ENCODE results near the gene LAT.

The LAT gene

GRCh38 chr16:28982418-28982817, 2.4 kb upstream of the LAT start:
- Histone ChIP-seq H3K27ac (replicated peaks) (no peak overlapping the region), H3K27me3 (ENCODE audit: insufficient read depth, poor library complexity, severe bottlenecking) (no peaks in the 10 kb centered on the region), H3K4me3 (replicated peaks; ENCODE audit: insufficient read depth, low read length) (no peak overlapping the region)
- TF ChIP-seq CTCF (IDR thresholded peaks at IDR 0.05; ENCODE audit: insufficient read depth, low read length) (no peak), POLR2AphosphoS5 (IDR thresholded peaks at IDR 0.05; ENCODE audit: low read depth) (no peak), SPI1 (IDR thresholded peaks at IDR 0.05; ENCODE audit: borderline replicate concordance, low read depth) (no peak), GABPA (IDR thresholded peaks at IDR 0.05; ENCODE audit: low read depth) (no peak), REST (IDR thresholded peaks at IDR 0.05; ENCODE audit: insufficient replicate concordance, low read depth) (no peak)
- no peak for DNase-seq (ENCODE audit: low read depth in 1 of 2, low spot score in 1 of 2)

GRCh38 chr16:28982949-28983348, 1.9 kb upstream of the LAT start:
- H3K27me3 ChIP-seq (ENCODE audit: insufficient read depth, poor library complexity, severe bottlenecking), result no peaks in the 10 kb centered on the region
- TF ChIP-seq POLR2AphosphoS5 (IDR thresholded peaks at IDR 0.05; ENCODE audit: low read depth), result no peak
- no peak for DNase-seq (ENCODE audit: low read depth in 1 of 2, low spot score in 1 of 2)

GRCh38 chr16:28983644-28984043, 1.2 kb upstream of the LAT start:
- H3K4me3 ChIP-seq (replicated peaks; ENCODE audit: insufficient read depth, low read length), result no peak overlapping the region
- no peak overlapping the region for H3K27ac ChIP-seq (replicated peaks)
- H3K27me3 ChIP-seq (ENCODE audit: insufficient read depth, poor library complexity, severe bottlenecking), result no peaks in the 10 kb centered on the region
- TF ChIP-seq GABPA (IDR thresholded peaks at IDR 0.05; ENCODE audit: low read depth) (no peak), CTCF (IDR thresholded peaks at IDR 0.05; ENCODE audit: insufficient read depth, low read length) (no peak), POLR2AphosphoS5 (IDR thresholded peaks at IDR 0.05; ENCODE audit: low read depth) (no peak), REST (IDR thresholded peaks at IDR 0.05; ENCODE audit: insufficient replicate concordance, low read depth) (no peak), SPI1 (IDR thresholded peaks at IDR 0.05; ENCODE audit: borderline replicate concordance, low read depth) (no peak)
- no peak for DNase-seq (ENCODE audit: low read depth in 1 of 2, low spot score in 1 of 2)

More at GRCh38 chr16:28982949-28983348, 1.9 kb upstream of the LAT start:
- Histone ChIP-seq H3K4me3 (replicated peaks; ENCODE audit: insufficient read depth, low read length) (no peak overlapping the region), H3K27ac (replicated peaks) (no peak overlapping the region)

- no peaks in the 10 kb centered on the region for H3K27me3 ChIP-seq (ENCODE audit: insufficient read depth, poor library complexity, severe bottlenecking)
- H3K4me3 ChIP-seq (replicated peaks; ENCODE audit: insufficient read depth, low read length), result no peak overlapping the region
- peak overlapping the region; percentile 28 for H3K27ac ChIP-seq (replicated peaks)
- TF ChIP-seq REST (IDR thresholded peaks at IDR 0.05; ENCODE audit: insufficient replicate concordance, low read depth) (no peak), SPI1 (IDR thresholded peaks at IDR 0.05; ENCODE audit: borderline replicate concordance, low read depth) (no peak), CTCF (IDR thresholded peaks at IDR 0.05; ENCODE audit: insufficient read depth, low read length) (no peak), POLR2AphosphoS5 (IDR thresholded peaks at IDR 0.05; ENCODE audit: low read depth) (no peak), GABPA (IDR thresholded peaks at IDR 0.05; ENCODE audit: low read depth) (no peak)
- DNase-seq (ENCODE audit: low read depth in 1 of 2, low spot score in 1 of 2), result no peak
These were observed 761 bp upstream of the LAT start for GRCh38 chr16:28984091-28984490.

Measured in HL-60 (cell line).